PC-3 (cell line): Measurements from ENCODE around the gene CRYGN. TPM values are rescaled to one million over a fixed set of nuclear protein-coding genes. Genes with fewer than 3 reads are reported as not detected.

Source experiments
- ATAC-seq: fragments of 200-7000 bp; cut with Tn5 transposase; 2 replicates; pipeline ENCODE4 v1.9.1; 2020; ENCODE audit warnings: mild to moderate bottlenecking, moderate library complexity
- BruUV-seq: library from RNA; stranded (reverse); fragments of 400-500 nt; replicated peaks from 2 replicates; lab custom pipeline; 2021; lab: Mats Ljungman, UMichigan
- CTCF ChIA-PET: fragments of 300-600 bp; sonication (Branson Sonifier 250); formaldehyde crosslinking; loops from one replicate; lab custom pipeline; 2022; ENCODE audit warnings: antibody characterized with exemption; lab: Charles Lee
- POLR2A ChIA-PET: fragments of 300-600 bp; sonication (Branson Sonifier 250); formaldehyde crosslinking; loops from one replicate; lab custom pipeline; 2022; ENCODE audit warnings: antibody characterized with exemption; ENCODE audit not compliant: unreplicated experiment; lab: Charles Lee
- DNase-seq: peaks from one replicate; pipeline ENCODE4 v3.0.0-alpha.2; 2015
- H2AFZ ChIP-seq: fragments of 300-600 bp; sonication (generic); 2 replicates; pipeline ENCODE4 v1.6.0; 2016; ENCODE audit warnings: antibody characterized with exemption, low read length
- H3F3A ChIP-seq: fragments of 300-600 bp; sonication (generic); one replicate; pipeline ENCODE4 v1.6.0; 2017; ENCODE audit warnings: antibody characterized with exemption, low read length, control low read depth, mild to moderate bottlenecking; ENCODE audit not compliant: unreplicated experiment
- H3K27ac ChIP-seq: fragments of 300-600 bp; sonication (generic); 2 replicates; pipeline ENCODE4 v1.5.1; 2016; ENCODE audit warnings: mild to moderate bottlenecking, low read length
- H3K27me3 ChIP-seq: fragments of 300-600 bp; sonication (generic); 2 replicates; pipeline ENCODE4 v1.6.1; 2016; ENCODE audit warnings: low read length, mixed read lengths
- H3K36me3 ChIP-seq: fragments of 300-600 bp; sonication (generic); 2 replicates; pipeline ENCODE4 v1.6.1; 2016; ENCODE audit warnings: low read depth, mixed run types, low read length, mixed read lengths
- H3K4me1 ChIP-seq: fragments of 300-600 bp; sonication (generic); 2 replicates; pipeline ENCODE4 v1.5.1; 2016; ENCODE audit warnings: low read length; ENCODE audit not compliant: insufficient read depth
- H3K4me2 ChIP-seq: fragments of 300-600 bp; sonication (generic); 2 replicates; pipeline ENCODE4 v1.6.0; 2016; ENCODE audit warnings: low read length
- H3K4me3 ChIP-seq: fragments of 300-600 bp; sonication (generic); 2 replicates; pipeline ENCODE4 v1.5.1; 2016; ENCODE audit warnings: mild to moderate bottlenecking, low read length, mixed read lengths
- H3K79me2 ChIP-seq: fragments of 300-600 bp; sonication (generic); 2 replicates; pipeline ENCODE4 v1.6.1; 2017; ENCODE audit warnings: low read length, mixed read lengths
- H3K9ac ChIP-seq: fragments of 300-600 bp; sonication (generic); 2 replicates; pipeline ENCODE4 v1.6.0; 2016; ENCODE audit warnings: mild to moderate bottlenecking, low read length
- H3K9me2 ChIP-seq: fragments of 300-600 bp; sonication (generic); replicated peaks from 2 replicates; pipeline ENCODE4 v1.6.1; 2016; ENCODE audit warnings: mixed run types, low read length, mixed read lengths
- H3K9me3 ChIP-seq: fragments of 300-600 bp; sonication (generic); 2 replicates; pipeline ENCODE4 v1.6.1; 2016; ENCODE audit warnings: low read length, mixed read lengths
- H4K20me1 ChIP-seq: fragments of 300-600 bp; sonication (generic); 2 replicates; pipeline ENCODE4 v1.6.1; 2016; ENCODE audit warnings: low read length, mixed read lengths
- CTCF ChIP-seq: fragments of 300-600 bp; sonication (generic); conservative IDR thresholded peaks from 2 replicates; pipeline ENCODE4 v1.5.1; 2017; ENCODE audit warnings: antibody characterized with exemption, low read depth, mild to moderate bottlenecking, low read length
- EZH2 ChIP-seq: fragments of 300-600 bp; sonication (generic); IDR thresholded peaks from one replicate; pipeline ENCODE4 v1.6.1; 2017; ENCODE audit warnings: antibody characterized with exemption, mild to moderate bottlenecking, low read length; ENCODE audit not compliant: unreplicated experiment
- EZH2phosphoT487 ChIP-seq: fragments of 300-600 bp; sonication (generic); IDR thresholded peaks from 2 replicates; pipeline ENCODE4 v1.6.1; 2018; ENCODE audit warnings: mild to moderate bottlenecking, antibody characterized with exemption, low read length, borderline replicate concordance
- intact Hi-C: fragments of 100-400 bp; cut with micrococcal nuclease; formaldehyde crosslinking; loops from 2 replicates; pipeline ENCODE4 v1.9.0; 2023
- total RNA-seq: library from RNA; depleted of rRNA; stranded (reverse); fragments of >200 nt; gene quantifications from 2 replicates; pipeline ENCODE4 v1.2.3, GENCODE V29; 2014

CRYGN gene
- total RNA-seq, 1 experiment from 2014 or later: 0.11 TPM

GRCh38 chr7:151454305-151454704, 14.4 kb upstream of the CRYGN start:
- Histone ChIP-seq H3K4me3 (no peak overlapping the region), H4K20me1 (no peaks in the 10 kb centered on the region), H3K36me3 (no peaks in the 10 kb centered on the region), H3F3A (no peaks in the 10 kb centered on the region), H3K4me2 (no peak overlapping the region), H3K27ac (no peak overlapping the region), H3K79me2 (no peaks in the 10 kb centered on the region), H3K9me2 (no peaks in the 10 kb centered on the region), H3K9ac (no peak overlapping the region), H3K4me1 (peaks cover 4% of the 10 kb centered on the region), H3K27me3 (no peaks in the 10 kb centered on the region), H2AFZ (no peak overlapping the region), H3K9me3 (no peaks in the 10 kb centered on the region)
- no TSS peak for BruUV-seq
- TF ChIP-seq EZH2phosphoT487 (no peak), CTCF (no peak), EZH2 (no peak)
- ATAC-seq: no peak
- DNase-seq: no peak
- POLR2A ChIA-PET: no interaction called here
- intact Hi-C loops: no loop called here
- CTCF ChIA-PET: no interaction called here

- H3K27me3 ChIP-seq: no peaks in the 10 kb centered on the region
- no peak for DNase-seq
- H3F3A ChIP-seq: no peaks in the 10 kb centered on the region
- ChIA-PET POLR2A (no interaction called here), CTCF (no interaction called here)
- no peaks in the 10 kb centered on the region for H4K20me1 ChIP-seq
- H3K27ac ChIP-seq: no peak overlapping the region
- H3K4me3 ChIP-seq: no peak overlapping the region
- H3K79me2 ChIP-seq: no peaks in the 10 kb centered on the region
- H3K4me2 ChIP-seq: no peak overlapping the region
- no peaks in the 10 kb centered on the region for H3K4me1 ChIP-seq
- ATAC-seq: no peak
- TF ChIP-seq EZH2 (no peak), CTCF (no peak), EZH2phosphoT487 (no peak)
- no peak overlapping the region for H3K9ac ChIP-seq
- H3K9me3 ChIP-seq: no peaks in the 10 kb centered on the region
- BruUV-seq: no TSS peak
- H3K36me3 ChIP-seq: no peaks in the 10 kb centered on the region
- H2AFZ ChIP-seq: no peak overlapping the region
- intact Hi-C loops: no loop called here
- H3K9me2 ChIP-seq: no peaks in the 10 kb centered on the region
Measured at GRCh38 chr7:151453326-151453791, 13.4 kb upstream of the CRYGN start.

GRCh38 chr7:151452680-151453325, 12.9 kb upstream of the CRYGN start:
- ATAC-seq: no peak
- Histone ChIP-seq H3K9me3 (no peaks in the 10 kb centered on the region), H3K9ac (no peak overlapping the region), H3K9me2 (no peaks in the 10 kb centered on the region), H3K4me2 (no peak overlapping the region), H3K36me3 (no peaks in the 10 kb centered on the region), H3K79me2 (no peaks in the 10 kb centered on the region), H3K4me1 (no peaks in the 10 kb centered on the region), H4K20me1 (no peaks in the 10 kb centered on the region), H3K4me3 (no peak overlapping the region), H2AFZ (no peak overlapping the region), H3F3A (no peaks in the 10 kb centered on the region), H3K27me3 (no peaks in the 10 kb centered on the region), H3K27ac (no peak overlapping the region)
- POLR2A ChIA-PET: no interaction called here
- intact Hi-C loops: no loop called here
- TF ChIP-seq EZH2 (no peak), EZH2phosphoT487 (no peak), CTCF (no peak)
- DNase-seq: no peak
- BruUV-seq: no TSS peak
- CTCF ChIA-PET: no interaction called here
